AG04450 (cell line): ENCODE measurements around the gene SIMC1. TPM values are rescaled to one million over a fixed set of nuclear protein-coding genes. Genes with fewer than 3 reads are reported as not detected.

Source experiments
- CTCF ChIA-PET: fragments of 300-600, 350-600 bp; formaldehyde crosslinking; extraction: SDS; loops from one replicate; lab custom pipeline; 2022; ENCODE audit warnings: antibody characterized with exemption, inconsistent platforms; lab: Charles Lee
- POLR2A ChIA-PET: fragments of 350-600 bp; formaldehyde crosslinking; extraction: SDS; loops from one replicate; lab custom pipeline; 2021; ENCODE audit warnings: antibody characterized with exemption, inconsistent platforms; lab: Yijun Ruan, JAX
- DNase-seq: peaks from one replicate; pipeline ENCODE4 v3.0.0-alpha.2; 2011; ENCODE audit warnings: low read depth, low spot score
- H3K27ac ChIP-seq: one replicate; pipeline ENCODE4 v1.5.1; 2012; ENCODE audit warnings: low read depth, low read length, control low read depth
- H3K27me3 ChIP-seq: one replicate; pipeline ENCODE4 v1.6.0; 2012; ENCODE audit warnings: low read length; ENCODE audit not compliant: control insufficient read depth, insufficient read depth
- H3K4me3 ChIP-seq: 2 replicates; pipeline ENCODE4 v1.5.1; 2011; ENCODE audit warnings: mild to moderate bottlenecking, low read depth, low read length, control low read depth
- H3K9me3 ChIP-seq: 2 replicates; pipeline ENCODE4 v1.5.1; 2012; ENCODE audit warnings: low read length; ENCODE audit not compliant: control insufficient read depth, insufficient read depth
- polyA plus RNA-seq: library from polyadenylated mRNA; depleted of rRNA; stranded (reverse); fragments of >200 nt; gene quantifications from 2 replicates; pipeline ENCODE4 v1.2.3, GENCODE V29; 2011
- TF ChIP-seq, protein P1 (sequence below): IDR thresholded peaks from 2 replicates; pipeline ENCODE4 v1.5.1; 2011; ENCODE audit warnings: low read depth, low read length, control low read depth, inconsistent platforms

Gene SIMC1
- polyA plus RNA-seq, 1 experiment: 7.7 TPM

DNA sequence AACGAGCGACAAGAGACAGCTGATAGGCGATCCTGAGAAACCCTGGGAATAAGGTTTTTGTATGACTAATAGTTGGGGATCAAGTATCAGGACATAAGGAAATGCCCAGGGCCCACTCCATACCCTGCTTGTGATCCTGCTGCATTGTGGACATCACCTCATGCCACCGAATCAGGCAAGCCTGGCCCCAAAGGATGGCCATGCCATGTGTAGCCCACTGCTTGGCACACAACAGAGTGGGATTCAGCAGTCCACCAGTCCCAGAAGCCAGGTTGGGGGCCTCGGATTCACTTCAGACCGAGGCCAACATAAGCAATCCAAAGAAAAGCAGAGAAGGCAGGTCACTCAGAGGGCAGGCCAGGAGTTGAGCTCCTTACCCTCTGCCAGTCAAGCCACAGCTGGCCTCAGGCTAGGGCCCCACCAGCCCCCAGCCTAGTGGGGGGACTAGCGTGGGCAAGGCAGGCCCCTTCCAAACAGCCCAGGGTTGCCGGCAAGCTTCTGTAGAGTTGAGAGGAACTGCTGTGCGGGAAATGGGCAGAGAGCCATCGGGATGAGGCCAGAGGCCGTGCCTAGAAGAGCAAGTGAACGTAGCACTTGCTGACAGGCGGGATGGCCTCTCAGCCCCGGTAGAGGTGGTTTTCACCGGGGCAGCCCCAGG is 145.2 kb downstream of the SIMC1 start:
- no peak overlapping the region for H3K27ac ChIP-seq
- ChIA-PET CTCF (no interaction called here), POLR2A (no interaction called here)
- DNase-seq: no peak
- no peak overlapping the region for H3K4me3 ChIP-seq
- no peaks in the 10 kb centered on the region for H3K9me3 ChIP-seq
- no peaks in the 10 kb centered on the region for H3K27me3 ChIP-seq
- TF ChIP-seq, protein P1, sequence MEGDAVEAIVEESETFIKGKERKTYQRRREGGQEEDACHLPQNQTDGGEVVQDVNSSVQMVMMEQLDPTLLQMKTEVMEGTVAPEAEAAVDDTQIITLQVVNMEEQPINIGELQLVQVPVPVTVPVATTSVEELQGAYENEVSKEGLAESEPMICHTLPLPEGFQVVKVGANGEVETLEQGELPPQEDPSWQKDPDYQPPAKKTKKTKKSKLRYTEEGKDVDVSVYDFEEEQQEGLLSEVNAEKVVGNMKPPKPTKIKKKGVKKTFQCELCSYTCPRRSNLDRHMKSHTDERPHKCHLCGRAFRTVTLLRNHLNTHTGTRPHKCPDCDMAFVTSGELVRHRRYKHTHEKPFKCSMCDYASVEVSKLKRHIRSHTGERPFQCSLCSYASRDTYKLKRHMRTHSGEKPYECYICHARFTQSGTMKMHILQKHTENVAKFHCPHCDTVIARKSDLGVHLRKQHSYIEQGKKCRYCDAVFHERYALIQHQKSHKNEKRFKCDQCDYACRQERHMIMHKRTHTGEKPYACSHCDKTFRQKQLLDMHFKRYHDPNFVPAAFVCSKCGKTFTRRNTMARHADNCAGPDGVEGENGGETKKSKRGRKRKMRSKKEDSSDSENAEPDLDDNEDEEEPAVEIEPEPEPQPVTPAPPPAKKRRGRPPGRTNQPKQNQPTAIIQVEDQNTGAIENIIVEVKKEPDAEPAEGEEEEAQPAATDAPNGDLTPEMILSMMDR: no peak

DNA sequence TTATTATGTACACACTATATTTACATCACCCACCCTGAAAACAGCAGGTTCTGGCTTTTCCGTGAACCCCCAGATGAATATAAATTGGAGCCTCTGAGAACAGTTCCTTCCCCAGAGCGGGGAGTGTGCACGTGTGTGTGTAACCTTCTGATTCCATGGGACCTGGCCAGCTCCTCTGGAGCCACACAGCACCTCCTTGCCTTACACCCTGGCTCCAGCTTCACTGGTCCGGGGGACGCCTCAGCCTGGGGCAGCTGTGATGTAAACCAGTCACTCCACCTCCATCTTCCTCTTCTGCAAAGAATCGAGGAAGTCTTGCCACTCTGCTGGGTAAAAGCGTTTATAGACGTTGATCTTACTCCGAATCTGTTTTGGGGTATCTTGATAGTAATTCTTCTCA is 145.7 kb downstream of the SIMC1 start:
- no peaks in the 10 kb centered on the region for H3K27me3 ChIP-seq
- CTCF ChIA-PET: no interaction called here
- no peak overlapping the region for H3K27ac ChIP-seq
- POLR2A ChIA-PET: no interaction called here
- no peaks in the 10 kb centered on the region for H3K9me3 ChIP-seq
- TF ChIP-seq, protein P1: no peak
- no peak for DNase-seq
- no peak overlapping the region for H3K4me3 ChIP-seq

DNA sequence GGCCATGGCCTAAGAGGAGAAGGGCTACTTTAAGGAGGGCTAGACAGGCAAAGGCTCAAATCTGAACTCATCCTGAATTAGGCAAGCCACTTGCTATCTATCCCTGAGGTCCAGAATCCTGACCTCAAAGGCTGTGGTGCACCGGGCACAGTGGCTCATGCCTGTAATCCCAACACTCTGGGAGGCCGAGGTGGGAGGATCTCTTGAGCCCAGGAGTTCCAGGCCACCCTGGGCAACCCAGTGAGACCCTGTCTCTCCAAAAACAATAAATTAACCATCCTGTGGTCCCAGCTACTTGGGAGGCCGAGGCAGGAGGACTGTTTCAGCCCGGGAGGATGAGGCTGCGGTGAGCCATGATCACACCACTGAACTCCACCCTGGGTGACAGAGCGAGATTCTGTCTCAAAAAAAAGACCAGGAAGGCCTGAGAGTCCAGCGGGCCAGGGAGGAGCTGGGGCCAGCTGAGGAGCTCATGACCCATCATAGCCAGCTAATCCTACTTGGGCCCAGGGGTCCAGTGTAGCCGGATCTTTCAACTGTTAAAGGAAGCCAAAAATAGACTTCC is 146.2 kb downstream of the SIMC1 start:
- H3K4me3 ChIP-seq: no peak overlapping the region
- no peaks in the 10 kb centered on the region for H3K27me3 ChIP-seq
- ChIA-PET CTCF (no interaction called here), POLR2A (no interaction called here)
- H3K9me3 ChIP-seq: no peaks in the 10 kb centered on the region
- no peak for DNase-seq
- H3K27ac ChIP-seq: no peak overlapping the region
- TF ChIP-seq, protein P1: no peak

DNA sequence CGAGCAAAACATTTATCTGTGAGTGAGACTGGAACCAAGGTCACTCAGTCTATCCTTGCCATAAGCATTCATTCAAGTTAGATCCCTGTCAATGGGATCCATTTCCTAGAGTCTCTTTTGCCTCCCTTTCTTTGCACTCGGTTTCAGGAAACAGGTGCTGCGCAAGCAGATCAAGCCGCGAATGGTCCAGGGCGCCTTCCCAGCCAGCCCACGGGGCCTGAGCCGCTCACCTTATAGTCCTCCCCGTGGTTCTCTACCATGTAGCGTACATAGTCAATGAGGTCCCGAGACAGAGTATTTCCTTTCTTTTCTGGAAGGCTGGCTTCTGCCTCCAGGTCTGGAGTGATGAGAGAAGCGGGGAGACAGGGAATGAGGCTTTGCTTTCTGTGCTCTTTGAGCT is 146.8 kb downstream of the SIMC1 start:
- TF ChIP-seq, protein P1: no peak
- Histone ChIP-seq H3K4me3 (no peak overlapping the region), H3K27me3 (no peaks in the 10 kb centered on the region), H3K9me3 (no peaks in the 10 kb centered on the region), H3K27ac (no peak overlapping the region)
- no peak for DNase-seq
- ChIA-PET CTCF (no interaction called here), POLR2A (no interaction called here)

DNA sequence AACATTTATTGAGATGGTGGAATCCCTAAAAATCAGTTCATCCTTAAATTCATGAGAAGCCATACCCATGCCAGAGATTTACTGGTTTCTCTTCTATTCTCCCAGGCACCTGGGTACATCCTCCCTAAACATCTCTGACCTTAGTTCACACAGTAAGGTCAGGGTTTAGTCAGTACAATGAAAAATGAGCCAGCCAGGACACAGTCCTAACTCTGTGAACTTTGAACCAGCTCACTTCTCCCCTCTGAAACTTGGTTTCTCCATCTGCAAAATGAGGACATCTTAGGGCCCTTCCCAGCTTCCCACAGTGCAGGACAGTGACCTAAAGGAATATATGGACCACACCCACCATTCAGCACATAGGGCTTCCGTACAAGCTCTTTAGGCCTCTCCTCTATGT is 148.3 kb downstream of the SIMC1 start:
- Histone ChIP-seq H3K27me3 (no peaks in the 10 kb centered on the region), H3K27ac (no peak overlapping the region), H3K9me3 (no peaks in the 10 kb centered on the region), H3K4me3 (no peak overlapping the region)
- TF ChIP-seq, protein P1: no peak
- no peak for DNase-seq
- ChIA-PET CTCF (no interaction called here), POLR2A (no interaction called here)
